ENCODE results near the gene PHACTR2. TPM values are rescaled to one million over a fixed set of nuclear protein-coding genes. Genes with fewer than 3 reads are reported as not detected.
A peak's percentile ranks its signal among the peaks of the same experiment; 100 is the strongest.

The PHACTR2 gene
- total and polyA plus RNA-seq, 2 of the 13 experiments (the other 11 are each of a cell fraction or from before 2014, with no cell fraction given) = 11.3 to 28.2 TPM

- TF ChIP-seq HMGXB4 (CRISPR knock-in tag; IDR thresholded peaks at IDR 0.05; ENCODE audit: borderline replicate concordance in 1 of 2, low read depth in 1 of 2) (peak; percentile 83 to 84), SOX13 (IDR thresholded peaks at IDR 0.05) (no peak; the same call in 1 of the 2 replicates), SOX13 (CRISPR knock-in tag; conservative IDR thresholded peaks at IDR 0.05 in 1 of 2, IDR thresholded peaks at IDR 0.05 in 1 of 2) (peak in 1 of 2 experiments; percentile 47; a peak in 2 of 4 replicates), CAMTA2 (CRISPR knock-in tag; IDR thresholded peaks at IDR 0.05; ENCODE audit: borderline replicate concordance) (peak; percentile 48; the same call in 1 of the 2 replicates), ZNF670 (CRISPR knock-in tag; IDR thresholded peaks at IDR 0.05; ENCODE audit: borderline replicate concordance) (peak; percentile 76; the same call in 1 of the 2 replicates), MTERF4 (CRISPR knock-in tag; IDR thresholded peaks at IDR 0.05) (peak; percentile 85; the same call in 1 of the 2 replicates), ZNF343 (CRISPR knock-in tag; IDR thresholded peaks at IDR 0.05) (0 out of 2 replicates have a peak, but pooled peaks have one; percentile 26), CCAR2 (optimal IDR thresholded peaks at IDR 0.05; ENCODE audit: low read depth, low read length) (no peak), ARID4A (CRISPR knock-in tag; IDR thresholded peaks at IDR 0.05; ENCODE audit: borderline replicate concordance) (peak; percentile 87), ATF4 (CRISPR knock-in tag; IDR thresholded peaks at IDR 0.05) (peak in 1 of 2 experiments; percentile 22; a peak in 1 of 4 replicates), CREB3 (CRISPR knock-in tag; IDR thresholded peaks at IDR 0.05) (0 out of 2 replicates have a peak, but pooled peaks have one; percentile 58), SCMH1 (CRISPR knock-in tag; IDR thresholded peaks at IDR 0.05; ENCODE audit: borderline replicate concordance) (no peak)
Measured at GRCh38 chr6:143677891-143678791, at the start of gene PHACTR2 (continued).

Data from HepG2 (cell line).